K562 (cell line): ENCODE results near the gene VPS9D1. TPM values are rescaled to one million over a fixed set of nuclear protein-coding genes. Genes with fewer than 3 reads are reported as not detected.

Source experiments
- ATAC-seq: fragments of 200-7000 bp; cut with Tn5 transposase; 3 replicates; pipeline ENCODE4 v1.9.1; 2020; ENCODE audit warnings: moderate library complexity
- BruUV-seq: library from RNA; stranded (reverse); fragments of 400-500 nt; replicated peaks from 2 replicates; lab custom pipeline; 2021; lab: Mats Ljungman, UMichigan
- CTCF ChIA-PET: fragments of 300-600 bp; formaldehyde crosslinking; extraction: SDS; loops from one replicate; lab custom pipeline; 2021; ENCODE audit warnings: low intra/inter-chr PET ratio; lab: Yijun Ruan, JAX
- POLR2A ChIA-PET: fragments of 300-600, 350-650 bp; sonication (Branson Sonifier 250); formaldehyde crosslinking; extraction: SDS; loops from one replicate; lab custom pipeline; 2021; ENCODE audit warnings: antibody characterized with exemption, inconsistent platforms; lab: Yijun Ruan, JAX
- DNase-seq, 4 experiments: peaks; one replicate each; pipeline versions ENCODE4 v3.0.0 to v3.0.0-alpha.2; 2011 to 2018; ENCODE audit warnings: low spot score in 3 of 4, mixed read lengths in 3 of 4; ENCODE audit errors: extremely low read depth in 1 of 4
- FAIRE-seq: peaks from 2 replicates; lab custom pipeline; 2011; peaks lifted over from hg19 to GRCh38; lab: Jason Lieb, UNC
- H2AFZ ChIP-seq: 2 replicates; pipeline ENCODE4 v1.6.0; 2011; ENCODE audit warnings: low read depth, low read length, control low read depth, inconsistent platforms
- H3K27ac ChIP-seq: fragments of 200-600 bp; 3 replicates; pipeline ENCODE4 v1.8.0; 2011; ENCODE audit warnings: low read depth, mild to moderate bottlenecking, control low read depth, inconsistent platforms, low read length, moderate library complexity, mixed read lengths; ENCODE audit errors: extremely low read depth
- H3K27me3 ChIP-seq, 2 experiments: fragments of 300-600 bp in 1 of 2; 2 replicates in 1 of 2; 3 replicates in 1 of 2; pipeline versions ENCODE4 v1.6.0 to v1.8.0; 2011; ENCODE audit warnings: inconsistent platforms in 2 of 2, low read length in 2 of 2, mild to moderate bottlenecking in 1 of 2, mixed read lengths in 1 of 2, moderate library complexity in 1 of 2; ENCODE audit not compliant: control insufficient read depth in 2 of 2, insufficient read depth in 2 of 2
- H3K36me3 ChIP-seq: fragments of 300-600 bp; 3 replicates; pipeline ENCODE4 v1.8.0; 2011; ENCODE audit warnings: mild to moderate bottlenecking, low read length, inconsistent platforms; ENCODE audit not compliant: control insufficient read depth, insufficient read depth
- H3K4me1 ChIP-seq, 2 experiments: fragments of 200-600 bp in 1 of 2; replicated peaks in 1 of 2; 2 replicates in 1 of 2; 3 replicates in 1 of 2; pipeline versions ENCODE4 v1.5.1 to v1.8.0; 2011; ENCODE audit warnings: inconsistent platforms in 2 of 2, low read length in 2 of 2, mild to moderate bottlenecking in 1 of 2, mixed read lengths in 1 of 2, moderate library complexity in 1 of 2; ENCODE audit not compliant: control insufficient read depth in 2 of 2, insufficient read depth in 2 of 2
- H3K4me2 ChIP-seq: 2 replicates; pipeline ENCODE4 v1.6.1; 2011; ENCODE audit warnings: low read length, control low read depth, inconsistent platforms, mixed read lengths; ENCODE audit not compliant: insufficient read depth
- H3K4me3 ChIP-seq: fragments of 200-600 bp; sonication (generic), shearing (Covaris generic); 2 replicates; pipeline ENCODE4 v1.5.1; 2016; ENCODE audit warnings: control low read depth, inconsistent platforms
- H3K79me2 ChIP-seq: fragments of 200-600 bp; 3 replicates; pipeline ENCODE4 v1.8.0; 2011; ENCODE audit warnings: low read length, inconsistent platforms; ENCODE audit not compliant: control insufficient read depth, insufficient read depth
- H3K9ac ChIP-seq, 2 experiments: 2 replicates each; pipeline versions ENCODE4 v1.6.0 to v1.6.1; 2011; ENCODE audit warnings: low read depth in 2 of 2, low read length in 2 of 2, control low read depth in 1 of 2, inconsistent platforms in 1 of 2, mild to moderate bottlenecking in 1 of 2, mixed read lengths in 1 of 2; ENCODE audit not compliant: insufficient read depth in 1 of 2
- H3K9me1 ChIP-seq: one replicate; pipeline ENCODE4 v1.6.0; 2011; ENCODE audit warnings: inconsistent platforms, mild to moderate bottlenecking, low read length, moderate library complexity; ENCODE audit not compliant: control insufficient read depth, insufficient read depth
- H3K9me3 ChIP-seq: replicated peaks from 2 replicates; pipeline ENCODE4 v1.5.1; 2011; ENCODE audit warnings: low read depth, low read length, inconsistent platforms; ENCODE audit not compliant: control insufficient read depth, insufficient read depth
- H4K20me1 ChIP-seq: replicated peaks from 2 replicates; pipeline ENCODE4 v1.6.1; 2011; ENCODE audit warnings: low read length, inconsistent platforms, mixed read lengths; ENCODE audit not compliant: control insufficient read depth, insufficient read depth
- ARNT ChIP-seq, 2 experiments: fragments of 450-650 bp; IDR thresholded peaks; 2 replicates each; pipeline ENCODE4 v1.6.1; 2016; ENCODE audit warnings: mild to moderate bottlenecking in 1 of 2
- E2F1 ChIP-seq: sonication (generic); formaldehyde crosslinking; IDR thresholded peaks from 2 replicates; pipeline ENCODE4 v1.8.1; 2023; ENCODE audit warnings: mild to moderate bottlenecking, missing genetic modification reagents, moderate library complexity
- KLF10 ChIP-seq: fragments of 250-450 bp; sonication (Bioruptor Pico); IDR thresholded peaks from 2 replicates; pipeline ENCODE4 v1.6.1; 2021; ENCODE audit warnings: matching md5 sums
- NCOA6 ChIP-seq: fragments of 450-650 bp; IDR thresholded peaks from 2 replicates; pipeline ENCODE4 v1.6.1; 2017; ENCODE audit warnings: mild to moderate bottlenecking
- NR2C2 ChIP-seq, 2 experiments: fragments of 200-800 bp in 1 of 2; sonication (Bioruptor generic) in 1 of 2; sonication (generic) in 1 of 2; formaldehyde crosslinking in 1 of 2; IDR thresholded peaks; 2 replicates each; pipeline versions ENCODE4 v1.6.1 to v1.8.0; 2016 to 2022; ENCODE audit warnings: mild to moderate bottlenecking in 1 of 2, missing compliant biosample characterization in 1 of 2, missing genetic modification characterization in 1 of 2, missing genetic modification reagents in 1 of 2
- POLR2H ChIP-seq: IDR thresholded peaks from 2 replicates; pipeline ENCODE4 v1.6.1; 2016; ENCODE audit warnings: missing genetic modification characterization, low read depth, mild to moderate bottlenecking, control low read depth, missing compliant biosample characterization, moderate library complexity
- RB1 ChIP-seq: fragments of 450-650 bp; IDR thresholded peaks from 2 replicates; pipeline ENCODE4 v1.6.1; 2017; ENCODE audit warnings: low read depth, mild to moderate bottlenecking
- RNF2 ChIP-seq: sonication (generic); IDR thresholded peaks from 2 replicates; pipeline ENCODE4 v1.6.1; 2016
- SP2 ChIP-seq: IDR thresholded peaks from 2 replicates; pipeline ENCODE4 v1.6.1; 2011; ENCODE audit warnings: mild to moderate bottlenecking, low read depth, low read length, moderate library complexity; ENCODE audit not compliant: poor library complexity, severe bottlenecking; ENCODE audit errors: extremely low read depth
- SUPT5H ChIP-seq: fragments of 450-650 bp; IDR thresholded peaks from 2 replicates; pipeline ENCODE4 v1.6.1; 2016
- ZNF3 ChIP-seq: fragments of 250-450 bp; sonication (Bioruptor Pico); IDR thresholded peaks from 2 replicates; pipeline ENCODE4 v1.5.0; 2021; ENCODE audit warnings: mild to moderate bottlenecking, moderate library complexity
- ZNF830 ChIP-seq: fragments of 250-450 bp; sonication (Bioruptor Pico); IDR thresholded peaks from 2 replicates; pipeline ENCODE4 v1.5.0; 2021; ENCODE audit warnings: mild to moderate bottlenecking
- WGBS: fragments of 100-300 bp; shearing (Covaris generic); methylation state at CpG from one replicate; pipeline ENCODE4 v1.1.6; 2016; ENCODE audit warnings: low coverage, mixed read lengths; ENCODE audit not compliant: insufficient coverage; ENCODE audit errors: missing lambda C conversion rate; 5-methylcytosine and 5-hydroxymethylcytosine counted together
- in situ Hi-C: fragments of 300-500 bp; cut with MboI; formaldehyde crosslinking; loops from 4 replicates; pipeline ENCODE4 v1.15.0; 2018; ENCODE audit warnings: inconsistent platforms, mixed read lengths
- intact Hi-C: fragments of 100-400 bp; cut with micrococcal nuclease; formaldehyde crosslinking; loops from 2 replicates; pipeline ENCODE4 v1.14.2; 2022
- polyA plus RNA-seq, 8 experiments: library from polyadenylated mRNA; depleted of rRNA in 4 of 8; stranded (reverse) in 5 of 8; unstranded in 3 of 8; fragments of >200 nt; fragmentation: Nextera tagmentation in 2 of 8; fragmentation: Illumina TruSeq in 1 of 8; extraction: Ambion mirVana in 2 of 8; extraction: Trizol in 1 of 8; gene quantifications; 2 replicates each; pipeline versions ENCODE4 v1.2.1 to v1.2.3, GENCODE V29; 2011 to 2014; ENCODE audit warnings: inconsistent platforms in 1 of 8, missing spikeins in 1 of 8
- total RNA-seq, 7 experiments: library from RNA; depleted of rRNA in 6 of 7; stranded (reverse); fragments of >200 nt in 6 of 7; fragmentation: Illumina TruSeq in 2 of 7; extraction: Trizol in 2 of 7; gene quantifications; 2 replicates each; pipeline versions ENCODE4 v1.2.1 to v1.2.3, GENCODE V29; 2011 to 2021; ENCODE audit warnings: low replicate concordance in 1 of 7

VPS9D1 gene
- total and polyA plus RNA-seq, 9 of the 15 experiments (the other 6 are each of a cell fraction or from before 2014, with no cell fraction given), result 0.33 to 3.1 (median 1.1) TPM

GRCh38 chr16:89705006-89705405 lies 15.7 kb downstream of the VPS9D1 start (continued):
- no peak for TF ChIP-seq NR2C2 (CRISPR knock-in tag; IDR thresholded peaks at IDR 0.05)
- TF ChIP-seq NR2C2 (tag; IDR thresholded peaks at IDR 0.05), result no peak
- no peak for TF ChIP-seq RNF2
- TF ChIP-seq ZNF830, result no peak
- no peak for TF ChIP-seq E2F1 (CRISPR knock-in tag)
- no peak for TF ChIP-seq KLF10 (CRISPR knock-in tag)
- TF ChIP-seq SUPT5H, result no peak
- no peak for TF ChIP-seq ZNF3 (CRISPR knock-in tag)
- no peak for TF ChIP-seq ARNT (IDR thresholded peaks at IDR 0.05)
- TF ChIP-seq, all 486 proteins: peak for 0

- H3K36me3 ChIP-seq, result 0 out of 3 replicates have a peak, but pooled peaks cover under 1% of the 10 kb centered on the region
- H3K9me1 ChIP-seq, result no peaks in the 10 kb centered on the region
- H3K27me3 ChIP-seq, result no peaks in the 10 kb centered on the region
- FAIRE-seq, result no peak
- H4K20me1 ChIP-seq, result peaks cover 4% of the 10 kb centered on the region; the same call in 1 of the 2 replicates
- in situ Hi-C loops, result loop anchor here (5.0 kb wide), 1 partner anchor 158 kb away; no protein-coding TSS in a partner anchor
- intact Hi-C loops, result loop anchor here (5.0 kb wide), 1 partner anchor 208 kb away; no protein-coding TSS in a partner anchor
- H2AFZ ChIP-seq, result no peak overlapping the region
- no peak overlapping the region for H3K4me3 ChIP-seq
- peaks cover 16 to 74% of the 10 kb centered on the region in 2 experiments for H3K4me1 ChIP-seq
- TF ChIP-seq SP2, result no peak
- TF ChIP-seq NCOA6, result no peak
- no peak for TF ChIP-seq POLR2H (tag)
- TF ChIP-seq RB1, result no peak
- no peaks in the 10 kb centered on the region for H3K9me3 ChIP-seq
- POLR2A ChIA-PET, result interaction anchor here (0.6 to 2.2 kb wide), 4 partner anchors 11 to 297 kb away, joined by 3 to 8 read pairs (median 4); partner anchors contain the start of gene TCF25
- H3K9ac ChIP-seq, result peak overlapping the region in 1 of 2 experiments; percentile 40; a peak in 1 of 4 replicates
- peaks cover 9% of the 10 kb centered on the region for H3K79me2 ChIP-seq
- no peak overlapping the region for H3K4me2 ChIP-seq
- H3K27ac ChIP-seq, result no peak overlapping the region
- DNase-seq, result no peak
- ATAC-seq, result no peak
- CTCF ChIA-PET, result no interaction called here
- WGBS, result 69% methylated on average over 13 of the region's 13 CpGs
- BruUV-seq, result no TSS peak
Observed at GRCh38 chr16:89704281-89704680, 16.4 kb downstream of the VPS9D1 start.
